Activated CD4-positive, alpha-beta T cell treated with anti-CD3 and anti-CD28 coated beads, Interleukin-2, Interleukin-4, amounts not matched to agents 100 ng/mL and 50 ng/mL, durations not matched to agents 16 hours and 8 hours (primary cell): ENCODE measurements around the gene ERCC4.

ENCODE experiments used
- DNase-seq: peaks from one replicate; pipeline ENCODE4 v3.0.0-alpha.2; 2020; ENCODE audit warnings: low spot score

The ERCC4 gene

DNA sequence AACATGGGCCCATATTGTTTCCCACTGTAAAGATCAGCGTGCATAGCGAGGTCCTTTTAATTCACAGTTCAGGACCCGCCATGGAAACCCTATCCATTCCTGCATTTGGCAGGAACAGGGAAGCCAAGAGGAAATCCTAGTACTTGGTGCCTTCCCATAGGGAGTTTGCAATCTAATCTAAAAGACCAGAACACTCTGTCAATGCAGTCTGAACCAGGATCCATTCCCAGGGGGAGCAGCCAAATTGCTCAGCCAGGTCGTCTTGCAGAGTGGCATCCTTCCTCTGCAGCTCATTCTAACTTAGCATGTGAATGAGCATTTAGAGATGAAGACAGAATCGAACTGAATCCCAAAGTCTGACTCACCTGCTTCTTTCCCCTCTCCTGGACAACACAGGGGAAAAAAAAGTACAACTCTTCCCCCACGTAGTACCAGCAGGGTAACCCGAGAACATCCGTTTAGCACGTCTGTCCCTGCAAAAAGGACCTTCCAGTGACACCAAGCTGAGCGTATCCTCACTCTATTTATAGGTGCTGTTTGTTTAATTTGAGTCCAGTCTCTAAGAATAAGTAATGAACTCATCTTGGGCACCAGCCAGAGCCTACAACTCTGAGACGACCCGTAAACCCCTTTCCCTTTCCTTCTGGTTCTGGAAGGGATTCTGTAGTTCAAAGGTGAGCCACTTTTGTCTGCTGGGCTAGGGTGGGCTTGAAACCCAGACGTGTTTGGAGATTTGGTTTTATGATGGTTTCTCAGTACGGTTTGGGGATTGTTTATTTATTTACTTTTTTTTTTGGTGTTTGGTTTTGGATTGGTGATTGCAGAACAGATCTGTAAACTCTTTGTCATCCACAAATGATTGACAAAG is 74.5 kb downstream of the ERCC4 start:
- no peak for DNase-seq

GRCh38 chr16:13995194-13995593 is 75.2 kb downstream of the ERCC4 start:
- DNase-seq: no peak

DNA sequence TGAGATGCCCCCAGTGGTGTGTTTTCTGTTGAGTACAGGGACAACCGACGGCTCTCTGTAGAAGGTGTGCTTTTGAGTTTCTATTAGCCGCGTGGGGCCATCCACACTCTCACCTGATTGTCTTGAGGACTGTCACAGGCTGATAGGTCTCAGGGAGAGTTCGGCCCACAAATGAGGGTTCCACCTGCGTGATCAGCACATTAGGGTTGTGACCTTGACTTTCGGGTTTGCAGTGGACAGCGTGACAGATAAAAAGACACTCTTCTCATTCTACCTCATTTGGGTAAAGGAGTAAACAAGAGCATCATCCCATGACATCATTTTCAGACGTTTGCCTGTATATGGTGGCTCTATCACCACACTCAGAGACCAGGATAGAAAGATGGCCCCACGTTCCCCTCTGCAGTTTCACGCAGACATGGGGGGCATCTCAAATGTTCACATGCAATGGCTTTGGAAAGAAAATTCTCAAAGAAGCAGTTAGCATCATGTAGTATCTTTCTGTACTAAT is 76.9 kb downstream of the ERCC4 start:
- no peak for DNase-seq

- DNase-seq: no peak
Observed at GRCh38 chr16:13997526-13997925, 77.6 kb downstream of the ERCC4 start.

GRCh38 chr16:13997933-13998332 is 78.0 kb downstream of the ERCC4 start:
- no peak for DNase-seq

DNA sequence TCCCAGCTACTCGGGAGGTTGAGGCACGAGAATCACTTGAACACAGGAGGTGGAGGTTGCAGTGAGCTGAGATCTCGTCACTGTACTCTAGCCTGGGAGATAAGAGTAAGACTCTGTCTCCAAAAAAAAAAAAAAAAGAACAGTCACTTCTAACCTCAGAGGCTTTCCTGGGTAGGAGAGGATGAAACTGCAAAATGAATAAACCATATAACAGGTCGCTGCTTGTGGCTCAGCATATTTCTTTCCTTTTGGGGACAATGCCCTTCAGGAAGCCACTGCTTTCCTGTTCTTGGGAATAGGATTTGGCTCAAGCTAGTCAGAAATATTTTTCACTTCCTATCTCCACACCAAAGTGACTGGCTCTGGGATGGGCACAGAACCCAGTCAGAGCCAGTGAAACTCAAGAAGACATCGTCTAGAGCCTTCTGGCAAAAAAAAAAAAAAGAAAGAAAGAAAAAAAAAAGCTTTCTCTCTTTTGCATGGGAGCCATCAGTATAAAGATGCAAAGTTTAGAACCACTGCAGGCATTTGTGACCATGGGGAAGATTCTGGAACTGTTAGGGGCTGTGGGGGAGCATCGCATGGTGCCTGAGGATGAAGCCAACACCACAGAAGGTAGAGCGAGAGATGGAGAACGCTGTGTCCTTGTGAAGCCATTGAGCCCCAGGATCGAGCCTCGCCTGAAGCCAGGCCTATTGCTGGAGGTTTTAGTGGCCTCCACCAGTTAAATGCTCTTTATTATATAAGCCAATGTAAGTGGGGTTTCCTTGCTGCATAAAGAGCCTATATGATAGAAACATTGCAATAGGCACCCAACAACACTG is 79.3 kb downstream of the ERCC4 start:
- DNase-seq: no peak

- DNase-seq: no peak
Observed at GRCh38 chr16:13999895-14000425, 80.0 kb downstream of the ERCC4 start.

- no peak for DNase-seq
Observed at GRCh38 chr16:14001521-14001920, 81.6 kb downstream of the ERCC4 start.
